PC-3 (cell line): ENCODE measurements around the gene SMIM5. TPM values are rescaled to one million over a fixed set of nuclear protein-coding genes. Genes with fewer than 3 reads are reported as not detected.

Source experiments
- ATAC-seq: fragments of 200-7000 bp; cut with Tn5 transposase; 2 replicates; pipeline ENCODE4 v1.9.1; 2020; ENCODE audit warnings: mild to moderate bottlenecking, moderate library complexity
- BruUV-seq: library from RNA; stranded (reverse); fragments of 400-500 nt; replicated peaks from 2 replicates; lab custom pipeline; 2021; lab: Mats Ljungman, UMichigan
- CTCF ChIA-PET: fragments of 300-600 bp; sonication (Branson Sonifier 250); formaldehyde crosslinking; loops from one replicate; lab custom pipeline; 2022; ENCODE audit warnings: antibody characterized with exemption; lab: Charles Lee
- POLR2A ChIA-PET: fragments of 300-600 bp; sonication (Branson Sonifier 250); formaldehyde crosslinking; loops from one replicate; lab custom pipeline; 2022; ENCODE audit warnings: antibody characterized with exemption; ENCODE audit not compliant: unreplicated experiment; lab: Charles Lee
- DNase-seq: peaks from one replicate; pipeline ENCODE4 v3.0.0-alpha.2; 2015
- H2AFZ ChIP-seq: fragments of 300-600 bp; sonication (generic); 2 replicates; pipeline ENCODE4 v1.6.0; 2016; ENCODE audit warnings: antibody characterized with exemption, low read length
- H3F3A ChIP-seq: fragments of 300-600 bp; sonication (generic); one replicate; pipeline ENCODE4 v1.6.0; 2017; ENCODE audit warnings: antibody characterized with exemption, low read length, control low read depth, mild to moderate bottlenecking; ENCODE audit not compliant: unreplicated experiment
- H3K27ac ChIP-seq: fragments of 300-600 bp; sonication (generic); 2 replicates; pipeline ENCODE4 v1.5.1; 2016; ENCODE audit warnings: mild to moderate bottlenecking, low read length
- H3K27me3 ChIP-seq: fragments of 300-600 bp; sonication (generic); 2 replicates; pipeline ENCODE4 v1.6.1; 2016; ENCODE audit warnings: low read length, mixed read lengths
- H3K36me3 ChIP-seq: fragments of 300-600 bp; sonication (generic); 2 replicates; pipeline ENCODE4 v1.6.1; 2016; ENCODE audit warnings: low read depth, mixed run types, low read length, mixed read lengths
- H3K4me1 ChIP-seq: fragments of 300-600 bp; sonication (generic); 2 replicates; pipeline ENCODE4 v1.5.1; 2016; ENCODE audit warnings: low read length; ENCODE audit not compliant: insufficient read depth
- H3K4me2 ChIP-seq: fragments of 300-600 bp; sonication (generic); 2 replicates; pipeline ENCODE4 v1.6.0; 2016; ENCODE audit warnings: low read length
- H3K4me3 ChIP-seq: fragments of 300-600 bp; sonication (generic); 2 replicates; pipeline ENCODE4 v1.5.1; 2016; ENCODE audit warnings: mild to moderate bottlenecking, low read length, mixed read lengths
- H3K79me2 ChIP-seq: fragments of 300-600 bp; sonication (generic); 2 replicates; pipeline ENCODE4 v1.6.1; 2017; ENCODE audit warnings: low read length, mixed read lengths
- H3K9ac ChIP-seq: fragments of 300-600 bp; sonication (generic); 2 replicates; pipeline ENCODE4 v1.6.0; 2016; ENCODE audit warnings: mild to moderate bottlenecking, low read length
- H3K9me2 ChIP-seq: fragments of 300-600 bp; sonication (generic); replicated peaks from 2 replicates; pipeline ENCODE4 v1.6.1; 2016; ENCODE audit warnings: mixed run types, low read length, mixed read lengths
- H3K9me3 ChIP-seq: fragments of 300-600 bp; sonication (generic); 2 replicates; pipeline ENCODE4 v1.6.1; 2016; ENCODE audit warnings: low read length, mixed read lengths
- H4K20me1 ChIP-seq: fragments of 300-600 bp; sonication (generic); 2 replicates; pipeline ENCODE4 v1.6.1; 2016; ENCODE audit warnings: low read length, mixed read lengths
- CTCF ChIP-seq: fragments of 300-600 bp; sonication (generic); conservative IDR thresholded peaks from 2 replicates; pipeline ENCODE4 v1.5.1; 2017; ENCODE audit warnings: antibody characterized with exemption, low read depth, mild to moderate bottlenecking, low read length
- EZH2 ChIP-seq: fragments of 300-600 bp; sonication (generic); IDR thresholded peaks from one replicate; pipeline ENCODE4 v1.6.1; 2017; ENCODE audit warnings: antibody characterized with exemption, mild to moderate bottlenecking, low read length; ENCODE audit not compliant: unreplicated experiment
- EZH2phosphoT487 ChIP-seq: fragments of 300-600 bp; sonication (generic); IDR thresholded peaks from 2 replicates; pipeline ENCODE4 v1.6.1; 2018; ENCODE audit warnings: mild to moderate bottlenecking, antibody characterized with exemption, low read length, borderline replicate concordance
- intact Hi-C: fragments of 100-400 bp; cut with micrococcal nuclease; formaldehyde crosslinking; loops from 2 replicates; pipeline ENCODE4 v1.9.0; 2023
- total RNA-seq: library from RNA; depleted of rRNA; stranded (reverse); fragments of >200 nt; gene quantifications from 2 replicates; pipeline ENCODE4 v1.2.3, GENCODE V29; 2014

The SMIM5 gene
- total RNA-seq, 1 experiment from 2014 or later, result 2.3 TPM

GRCh38 chr17:75617218-75617617, 16.0 kb upstream of the SMIM5 start:
- DNase-seq (no peak), ATAC-seq (no peak)
- Histone ChIP-seq H3F3A (no peaks in the 10 kb centered on the region), H3K4me1 (no peaks in the 10 kb centered on the region), H3K79me2 (no peaks in the 10 kb centered on the region), H3K36me3 (no peaks in the 10 kb centered on the region), H3K4me3 (no peak overlapping the region), H3K9me3 (no peaks in the 10 kb centered on the region), H3K27ac (no peak overlapping the region), H3K27me3 (no peaks in the 10 kb centered on the region), H3K9me2 (no peaks in the 10 kb centered on the region), H3K4me2 (no peak overlapping the region), H4K20me1 (no peaks in the 10 kb centered on the region), H3K9ac (no peak overlapping the region), H2AFZ (no peak overlapping the region)
- intact Hi-C loops, result no loop called here
- ChIA-PET CTCF (interaction anchor here (1.2 kb wide), 1 partner anchor 16 kb away, joined by 5 read pairs; the partner anchor contains the start of gene SMIM5), POLR2A (no interaction called here)
- no TSS peak for BruUV-seq
- TF ChIP-seq EZH2 (no peak), CTCF (no peak), EZH2phosphoT487 (no peak)

- no peaks in the 10 kb centered on the region for H3K36me3 ChIP-seq
- no peak for TF ChIP-seq EZH2phosphoT487
- TF ChIP-seq CTCF, result no peak
- TF ChIP-seq EZH2, result no peak
- ATAC-seq (no peak), DNase-seq (no peak)
- H3K9me2 ChIP-seq, result no peaks in the 10 kb centered on the region
- no TSS peak for BruUV-seq
- no peaks in the 10 kb centered on the region for H4K20me1 ChIP-seq
- H3K4me3 ChIP-seq, result no peak overlapping the region
- H3K27ac ChIP-seq, result no peak overlapping the region
- H3K9ac ChIP-seq, result no peak overlapping the region
- H3K27me3 ChIP-seq, result no peaks in the 10 kb centered on the region
- H3F3A ChIP-seq, result no peaks in the 10 kb centered on the region
- H3K79me2 ChIP-seq, result no peaks in the 10 kb centered on the region
- POLR2A ChIA-PET, result no interaction called here
- CTCF ChIA-PET, result no interaction called here
- H3K4me1 ChIP-seq, result no peaks in the 10 kb centered on the region
- H2AFZ ChIP-seq, result no peak overlapping the region
- H3K9me3 ChIP-seq, result no peaks in the 10 kb centered on the region
- no peak overlapping the region for H3K4me2 ChIP-seq
- intact Hi-C loops, result no loop called here
These were observed 15.6 kb upstream of the SMIM5 start for GRCh38 chr17:75617675-75618074.

- DNase-seq, result peak; percentile 52
- peak; percentile 53 for ATAC-seq
- H3K4me2 ChIP-seq, result no peak overlapping the region
- no peaks in the 10 kb centered on the region for H4K20me1 ChIP-seq
- H3K9me3 ChIP-seq, result no peaks in the 10 kb centered on the region
- no peak overlapping the region for H3K9ac ChIP-seq
- H3K27ac ChIP-seq, result no peak overlapping the region
- H3K9me2 ChIP-seq, result no peaks in the 10 kb centered on the region
- H3K79me2 ChIP-seq, result no peaks in the 10 kb centered on the region
- H3F3A ChIP-seq, result no peaks in the 10 kb centered on the region
- no peaks in the 10 kb centered on the region for H3K36me3 ChIP-seq
- H2AFZ ChIP-seq, result no peak overlapping the region
- intact Hi-C loops, result no loop called here
- no peak overlapping the region for H3K4me3 ChIP-seq
- H3K4me1 ChIP-seq, result no peaks in the 10 kb centered on the region
- ChIA-PET CTCF (interaction anchor here (3.2 kb wide), 1 partner anchor 13 kb away, joined by 8 read pairs; the partner anchor contains the start of gene SMIM5), POLR2A (no interaction called here)
- H3K27me3 ChIP-seq, result no peaks in the 10 kb centered on the region
- no TSS peak for BruUV-seq
- TF ChIP-seq CTCF (peak; percentile 79), EZH2phosphoT487 (no peak), EZH2 (no peak)
These were observed 13.5 kb upstream of the SMIM5 start for GRCh38 chr17:75619506-75620431.
